Measurements from ENCODE around the gene PNPLA7.

The PNPLA7 gene

GRCh38 chr9:137459601-137460362 lies 90.4 kb downstream of the PNPLA7 start:
- peak overlapping the region; percentile 74 for H3K27ac ChIP-seq
- POLR2A ChIA-PET (ENCODE audit: low non-redundant PET): interaction anchor here (0.6 kb wide), 2 partner anchors 32 to 84 kb away, joined by 3 to 4 read pairs; no protein-coding TSS in a partner anchor
- DNase-seq (ENCODE audit: low spot score): no peak
- CTCF ChIA-PET: interaction anchor here (0.6 to 1.4 kb wide), 3 partner anchors 17 to 100 kb away, joined by 3 to 6 read pairs (median 4); partner anchors contain the start of genes EXD3 and NOXA1
- no peak for TF ChIP-seq CTCF (conservative IDR thresholded peaks at IDR 0.05; ENCODE audit: low read depth)

GRCh38 chr9:137459152-137459600 lies 91.0 kb downstream of the PNPLA7 start, which contains the start of gene NSMF:
Gene NSMF, minus strand, starts transcription at chr9:137459334. Its CDS starts 232 bp downstream, at chr9:137459102.
- POLR2A ChIA-PET (ENCODE audit: low non-redundant PET): interaction anchor here (0.6 kb wide), 2 partner anchors 33 to 83 kb away, joined by 3 to 4 read pairs; no protein-coding TSS in a partner anchor
- peak; percentile 100 for DNase-seq (ENCODE audit: low spot score)
- peak within 1 kb of the TSS; percentile 74 for H3K27ac ChIP-seq
- CTCF ChIA-PET: interaction anchor here (0.6 kb wide), 1 partner anchor 101 kb away, joined by 3 read pairs; no protein-coding TSS in a partner anchor
- TF ChIP-seq CTCF (conservative IDR thresholded peaks at IDR 0.05; ENCODE audit: low read depth): no peak

GRCh38 chr9:137458194-137459151 lies 91.7 kb downstream of the PNPLA7 start:
- peak; percentile 32 for DNase-seq (ENCODE audit: low spot score)
- POLR2A ChIA-PET (ENCODE audit: low non-redundant PET): no interaction called here
- CTCF ChIA-PET: no interaction called here
- no peak for TF ChIP-seq CTCF (conservative IDR thresholded peaks at IDR 0.05; ENCODE audit: low read depth)
- H3K27ac ChIP-seq: peak overlapping the region; percentile 74

GRCh38 chr9:137457406-137458193 lies 92.6 kb downstream of the PNPLA7 start:
- POLR2A ChIA-PET (ENCODE audit: low non-redundant PET): no interaction called here
- CTCF ChIA-PET: interaction anchor here (0.6 to 2.1 kb wide), 5 partner anchors 12 to 145 kb away, joined by 3 to 7 read pairs (median 4); no protein-coding TSS in a partner anchor
- peak overlapping the region; percentile 74 for H3K27ac ChIP-seq
- DNase-seq (ENCODE audit: low spot score): no peak
- no peak for TF ChIP-seq CTCF (conservative IDR thresholded peaks at IDR 0.05; ENCODE audit: low read depth)

GRCh38 chr9:137456864-137457405 lies 93.3 kb downstream of the PNPLA7 start:
- TF ChIP-seq CTCF (conservative IDR thresholded peaks at IDR 0.05; ENCODE audit: low read depth): no peak

More at GRCh38 chr9:137456864-137457405, 93.3 kb downstream of the PNPLA7 start:
- POLR2A ChIA-PET (ENCODE audit: low non-redundant PET): no interaction called here
- DNase-seq (ENCODE audit: low spot score): no peak
- H3K27ac ChIP-seq: peak overlapping the region; percentile 74
- CTCF ChIA-PET: interaction anchor here (0.7 to 2.1 kb wide), 4 partner anchors 11 to 78 kb away, joined by 3 to 7 read pairs (median 4); no protein-coding TSS in a partner anchor

Data from RWPE1 (cell line).